HG03108 (cell line): ENCODE data around the gene NTSR1.

Source experiments
- ATAC-seq: cut with Tn5 transposase; IDR thresholded peaks from one replicate; pipeline ENCODE4 v1.9.1; 2021; ENCODE audit warnings: moderate library complexity; ENCODE audit not compliant: unreplicated experiment

NTSR1 gene

GRCh38 chr20:62768234-62768546 lies 59.6 kb downstream of the NTSR1 start:
- no peak for ATAC-seq

GRCh38 chr20:62768551-62769287 lies 60.1 kb downstream of the NTSR1 start:
- ATAC-seq, result no peak

GRCh38 chr20:62769346-62770071 lies 60.9 kb downstream of the NTSR1 start:
- ATAC-seq, result no peak

- no peak for ATAC-seq
Measured at GRCh38 chr20:62770111-62770910, 61.7 kb downstream of the NTSR1 start.

- no peak for ATAC-seq
Measured at GRCh38 chr20:62770916-62771315, 62.3 kb downstream of the NTSR1 start.

GRCh38 chr20:62771396-62772102 lies 62.9 kb downstream of the NTSR1 start:
- no peak for ATAC-seq

GRCh38 chr20:62772103-62772611 lies 63.5 kb downstream of the NTSR1 start:
- ATAC-seq, result no peak

- no peak for ATAC-seq
Measured at GRCh38 chr20:62772619-62772989, 64.0 kb downstream of the NTSR1 start.

GRCh38 chr20:62772990-62773844 lies 64.6 kb downstream of the NTSR1 start:
- no peak for ATAC-seq

- no peak for ATAC-seq
Measured at GRCh38 chr20:62773845-62774714, 65.4 kb downstream of the NTSR1 start.

- ATAC-seq, result no peak
Measured at GRCh38 chr20:62774762-62775161, 66.1 kb downstream of the NTSR1 start.

- ATAC-seq, result no peak
Measured at GRCh38 chr20:62775206-62775605, 66.6 kb downstream of the NTSR1 start.

- ATAC-seq, result no peak
Measured at GRCh38 chr20:62776035-62776691, 67.5 kb downstream of the NTSR1 start.

- no peak for ATAC-seq
Measured at GRCh38 chr20:62776692-62777527, 68.3 kb downstream of the NTSR1 start.

- ATAC-seq, result no peak
Measured at GRCh38 chr20:62777528-62777830, 68.8 kb downstream of the NTSR1 start.

- no peak for ATAC-seq
Measured at GRCh38 chr20:62778058-62778457, 69.4 kb downstream of the NTSR1 start.

GRCh38 chr20:62778601-62779416 lies 70.2 kb downstream of the NTSR1 start:
- no peak for ATAC-seq
